Thyroid gland (tissue), 4 donors: ENCODE data around the gene CD3E. TPM values are rescaled to one million over a fixed set of nuclear protein-coding genes. Genes with fewer than 3 reads are reported as not detected.

ENCODE experiments used
- DNase-seq, 2 donors: peaks; one replicate each; pipeline ENCODE4 v3.0.0-alpha.2; 2019
- H3K27ac ChIP-seq, 3 donors: fragments of 200-600 bp; sonication (generic); 1 replicate in 2 of 3; 2 replicates in 1 of 3; pipeline ENCODE4 v1.5.1; 2016 to 2019; ENCODE audit warnings: mild to moderate bottlenecking in 1 of 3, moderate library complexity in 1 of 3
- H3K27me3 ChIP-seq: fragments of 200-600 bp; sonication (generic); one replicate; pipeline ENCODE4 v1.5.1; 2019
- H3K36me3 ChIP-seq, 2 donors: fragments of 200-600 bp; sonication (generic); one replicate each; pipeline ENCODE4 v1.5.1; 2016 to 2019
- H3K4me1 ChIP-seq, 2 donors: fragments of 200-600 bp; sonication (generic); one replicate each; pipeline ENCODE4 v1.5.1; 2017 to 2019
- H3K4me3 ChIP-seq, 3 donors: fragments of 200-600 bp; sonication (generic); replicated peaks in 1 of 3; 1 replicate in 2 of 3; 2 replicates in 1 of 3; pipeline ENCODE4 v1.5.1; 2016; ENCODE audit warnings: mild to moderate bottlenecking in 1 of 3
- H3K9me3 ChIP-seq: fragments of 200-600 bp; sonication (generic); one replicate; pipeline ENCODE4 v1.5.1; 2017
- CTCF ChIP-seq, 6 experiments: fragments of 200-600 bp in 3 of 6; fragments of 450-650 bp in 3 of 6; sonication (generic) in 3 of 6; IDR thresholded peaks; one replicate each; pipeline ENCODE4 v1.5.1; 2016 to 2019; ENCODE audit warnings: antibody characterized with exemption in 6 of 6, mild to moderate bottlenecking in 2 of 6, inconsistent platforms in 1 of 6, moderate library complexity in 1 of 6
- POLR2A ChIP-seq, 2 donors: fragments of 450-650 bp; IDR thresholded peaks; one replicate each; pipeline ENCODE4 v1.6.1; 2017; ENCODE audit warnings: antibody characterized with exemption in 2 of 2, mild to moderate bottlenecking in 2 of 2, moderate library complexity in 1 of 2
- WGBS, 2 donors: methylation state at CpG; one replicate each; pipeline ENCODE4 v1.1.5; 2017; 5-methylcytosine and 5-hydroxymethylcytosine counted together
- intact Hi-C: fragments of 100-400 bp; cut with DNase I; formaldehyde crosslinking; loops from one replicate; pipeline ENCODE4 v1.15.1; 2023
- total RNA-seq, 4 donors: library from RNA; depleted of rRNA; stranded (reverse); fragments of >200 nt; gene quantifications; one replicate each; pipeline ENCODE4 v1.2.3, GENCODE V29; 2016

The CD3E gene
- total RNA-seq, 4 donors from 2014 or later, result 3.0 to 4.3 (median 3.3) TPM

- WGBS, 2 donors, result 70 to 73% methylated on average over 6 of the region's 6 CpGs
- no peak for DNase-seq
- Histone ChIP-seq H3K9me3 (no peaks in the 10 kb centered on the region), H3K27ac (no peak overlapping the region), H3K4me1 (no peaks in the 10 kb centered on the region), H3K4me3 (no peak overlapping the region), H3K27me3 (no peaks in the 10 kb centered on the region), H3K36me3 (no peaks in the 10 kb centered on the region)
- no peak for TF ChIP-seq CTCF (IDR thresholded peaks at IDR 0.05)
- no peak for TF ChIP-seq POLR2A (IDR thresholded peaks at IDR 0.05)
- intact Hi-C loops, result loop anchor here (5.0 kb wide), 2 partner anchors 47 to 147 kb away; partner anchors contain the start of gene CD3E
Measured at GRCh38 chr11:118349475-118349874, 44.9 kb downstream of the CD3E start.

- TF ChIP-seq POLR2A (IDR thresholded peaks at IDR 0.05) (no peak), CTCF (IDR thresholded peaks at IDR 0.05) (peak in 5 of 6 experiments; percentile 13 to 54 (median 47))
- Histone ChIP-seq H3K9me3 (no peaks in the 10 kb centered on the region), H3K4me3 (no peak overlapping the region), H3K27ac (no peak overlapping the region), H3K27me3 (no peaks in the 10 kb centered on the region), H3K36me3 (no peaks in the 10 kb centered on the region), H3K4me1 (no peaks in the 10 kb centered on the region)
- no peak for DNase-seq
- WGBS, 2 donors, result 12 to 15% methylated on average over 6 of the region's 6 CpGs
- intact Hi-C loops, result no loop called here
Measured at GRCh38 chr11:118353084-118353710, 48.7 kb downstream of the CD3E start.

- Histone ChIP-seq H3K9me3 (no peaks in the 10 kb centered on the region), H3K4me1 (peaks cover 9 to 13% of the 10 kb centered on the region in 2 donors), H3K27ac (no peak overlapping the region), H3K4me3 (no peak overlapping the region), H3K27me3 (no peaks in the 10 kb centered on the region), H3K36me3 (no peaks in the 10 kb centered on the region)
- no peak for DNase-seq
- TF ChIP-seq CTCF (IDR thresholded peaks at IDR 0.05) (no peak), POLR2A (IDR thresholded peaks at IDR 0.05) (no peak)
- 63 to 79% methylated on average over 3 of the region's 3 CpGs for WGBS, 2 donors
- intact Hi-C loops, result no loop called here
Measured at GRCh38 chr11:118358071-118358470, 53.5 kb downstream of the CD3E start.

- Histone ChIP-seq H3K9me3 (no peaks in the 10 kb centered on the region), H3K27ac (peak within 1 kb of the TSS in 1 of 3 donors; percentile 51), H3K4me1 (peaks cover 9 to 13% of the 10 kb centered on the region in 2 donors), H3K36me3 (no peaks in the 10 kb centered on the region), H3K4me3 (peak within 1 kb of the TSS; percentile 61 to 80 (median 68)), H3K27me3 (no peaks in the 10 kb centered on the region)
- peak; percentile 94 to 96 for DNase-seq
- 5 to 6% methylated on average over 29 to 30 of the region's 33 CpGs for WGBS, 2 donors
- TF ChIP-seq CTCF (IDR thresholded peaks at IDR 0.05) (no peak), POLR2A (IDR thresholded peaks at IDR 0.05) (peak in 1 of 2 donors; percentile 65)
- intact Hi-C loops, result no loop called here
Measured at GRCh38 chr11:118359295-118359958, 54.9 kb downstream of the CD3E start, which contains the start of gene UBE4A. Gene UBE4A (plus strand): TSS chr11:118359600. CDS start chr11:118365081, 5,481 bp downstream.
